SK-N-SH treated with all-trans-retinoic acid at 6 μM for 48 hours (cell line): ENCODE measurements around the gene EPHA4.

ENCODE experiments used
- ISL1 ChIP-seq: fragments of 250-450 bp; sonication (Bioruptor Pico); IDR thresholded peaks from 2 replicates; pipeline ENCODE4 v2.1.2; 2022; ENCODE audit warnings: mild to moderate bottlenecking, moderate library complexity
- PATZ1 ChIP-seq: fragments of 250-450 bp; sonication (Bioruptor Pico); IDR thresholded peaks from 2 replicates; pipeline ENCODE4 v1.8.0; 2020; ENCODE audit warnings: mild to moderate bottlenecking, moderate library complexity, borderline replicate concordance

GRCh38 chr2:221501883-221502269 is 70.2 kb downstream of the EPHA4 start:
- no peak for TF ChIP-seq PATZ1 (CRISPR knock-in tag)
- TF ChIP-seq ISL1 = no peak
